ENCODE measurements around the gene PKM. TPM values are rescaled to one million over a fixed set of nuclear protein-coding genes. Genes with fewer than 3 reads are reported as not detected.

Gene PKM
- total RNA-seq, 4 donors from 2014 or later, result 259 to 431 (median 291) TPM

DNA sequence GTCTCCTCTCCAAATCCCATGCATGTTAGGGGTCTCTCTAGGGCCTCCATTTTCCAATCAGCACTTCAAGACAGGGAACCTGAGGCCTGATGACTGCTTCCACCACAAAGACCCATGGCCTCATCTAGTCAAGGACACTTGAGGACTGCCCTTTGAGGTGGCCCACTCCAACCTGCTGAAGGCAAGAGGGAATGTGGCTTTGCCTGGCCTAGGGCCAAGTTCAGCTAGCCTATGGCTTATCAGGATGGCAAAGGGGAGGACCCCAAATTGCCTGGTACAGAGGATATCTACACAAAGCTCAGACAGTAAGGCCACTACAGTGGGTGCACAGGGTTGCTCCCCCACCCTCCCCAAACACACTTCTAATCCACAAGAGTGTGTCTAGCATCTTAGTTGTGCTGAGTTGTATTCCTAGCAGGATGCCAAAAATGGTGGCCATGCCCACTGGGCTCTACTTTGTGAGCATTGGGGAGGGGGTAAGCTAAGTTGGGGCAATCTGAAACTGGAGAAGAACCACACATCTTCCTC lies 23.4 kb downstream of the PKM start:
- Histone ChIP-seq H3K27ac (no peak overlapping the region), H3K27me3 (no peaks in the 10 kb centered on the region), H3K4me1 (peaks cover 0 to 7% (median 0%) of the 10 kb centered on the region in 4 donors), H3K36me3 (peaks cover 0 to 87% (median 45%) of the 10 kb centered on the region in 4 donors), H3K9me3 (no peaks in the 10 kb centered on the region), H3K4me3 (no peak overlapping the region)
- in situ Hi-C loops (cut with MboI; ENCODE audit: low pct_ligation_motif_present in 1 of 4, low pct_unique_long_range_greater_than_20kb in 1 of 4, low sequenced_read_pairs in 3 of 4), result loop anchor here in 1 of 4 donors (10.0 kb wide), 1 partner anchor 67 kb away; the partner anchor contains the start of gene PARP6
- DNase-seq, result no peak
- intact Hi-C loops (cut with DNase I; ENCODE audit: low total_unique reads), result no loop called here
- TF ChIP-seq EP300 (IDR thresholded peaks at IDR 0.05; ENCODE audit: low read depth) (no peak), POLR2AphosphoS5 (IDR thresholded peaks at IDR 0.05) (no peak), POLR2A (IDR thresholded peaks at IDR 0.05) (no peak)
- TF ChIP-seq, protein P1, sequence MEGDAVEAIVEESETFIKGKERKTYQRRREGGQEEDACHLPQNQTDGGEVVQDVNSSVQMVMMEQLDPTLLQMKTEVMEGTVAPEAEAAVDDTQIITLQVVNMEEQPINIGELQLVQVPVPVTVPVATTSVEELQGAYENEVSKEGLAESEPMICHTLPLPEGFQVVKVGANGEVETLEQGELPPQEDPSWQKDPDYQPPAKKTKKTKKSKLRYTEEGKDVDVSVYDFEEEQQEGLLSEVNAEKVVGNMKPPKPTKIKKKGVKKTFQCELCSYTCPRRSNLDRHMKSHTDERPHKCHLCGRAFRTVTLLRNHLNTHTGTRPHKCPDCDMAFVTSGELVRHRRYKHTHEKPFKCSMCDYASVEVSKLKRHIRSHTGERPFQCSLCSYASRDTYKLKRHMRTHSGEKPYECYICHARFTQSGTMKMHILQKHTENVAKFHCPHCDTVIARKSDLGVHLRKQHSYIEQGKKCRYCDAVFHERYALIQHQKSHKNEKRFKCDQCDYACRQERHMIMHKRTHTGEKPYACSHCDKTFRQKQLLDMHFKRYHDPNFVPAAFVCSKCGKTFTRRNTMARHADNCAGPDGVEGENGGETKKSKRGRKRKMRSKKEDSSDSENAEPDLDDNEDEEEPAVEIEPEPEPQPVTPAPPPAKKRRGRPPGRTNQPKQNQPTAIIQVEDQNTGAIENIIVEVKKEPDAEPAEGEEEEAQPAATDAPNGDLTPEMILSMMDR (IDR thresholded peaks at IDR 0.05), result no peak

DNA sequence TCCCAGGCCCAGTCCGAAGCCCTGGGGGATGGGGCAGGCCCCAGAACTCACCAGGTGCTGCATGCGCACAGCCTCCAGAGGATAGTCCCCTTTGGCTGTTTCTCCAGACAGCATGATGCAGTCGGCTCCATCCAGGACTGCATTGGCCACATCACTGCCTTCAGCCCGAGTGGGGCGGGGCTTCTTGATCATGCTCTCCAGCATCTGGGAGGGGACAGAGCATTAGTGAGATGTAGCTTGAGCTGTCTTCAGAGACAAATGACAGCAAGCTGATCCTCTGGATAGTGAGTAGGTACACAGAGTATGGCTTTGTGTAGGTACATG lies 24.4 kb downstream of the PKM start:
- peaks cover 0 to 86% (median 44%) of the 10 kb centered on the region in 4 donors for H3K36me3 ChIP-seq
- TF ChIP-seq, protein P1 (IDR thresholded peaks at IDR 0.05), result no peak
- TF ChIP-seq POLR2A (IDR thresholded peaks at IDR 0.05), result no peak
- no peak for TF ChIP-seq POLR2AphosphoS5 (IDR thresholded peaks at IDR 0.05)
- no peak for TF ChIP-seq EP300 (IDR thresholded peaks at IDR 0.05; ENCODE audit: low read depth)
- intact Hi-C loops (cut with DNase I; ENCODE audit: low total_unique reads) (no loop called here), in situ Hi-C loops (cut with MboI; ENCODE audit: low pct_ligation_motif_present in 1 of 4, low pct_unique_long_range_greater_than_20kb in 1 of 4, low sequenced_read_pairs in 3 of 4) (loop anchor here in 1 of 4 donors (10.0 kb wide), 1 partner anchor 68 kb away; the partner anchor contains the start of gene PARP6)
- no peak overlapping the region for H3K4me3 ChIP-seq
- WGBS, 2 donors (ENCODE audit: low coverage in 1 of 2), result 85 to 92% methylated on average over 4 to 5 of the region's 5 CpGs
- no peaks in the 10 kb centered on the region for H3K27me3 ChIP-seq
- H3K4me1 ChIP-seq, result peaks cover 0 to 7% (median 0%) of the 10 kb centered on the region in 4 donors
- DNase-seq, result no peak
- no peaks in the 10 kb centered on the region for H3K9me3 ChIP-seq
- H3K27ac ChIP-seq, result no peak overlapping the region

DNA sequence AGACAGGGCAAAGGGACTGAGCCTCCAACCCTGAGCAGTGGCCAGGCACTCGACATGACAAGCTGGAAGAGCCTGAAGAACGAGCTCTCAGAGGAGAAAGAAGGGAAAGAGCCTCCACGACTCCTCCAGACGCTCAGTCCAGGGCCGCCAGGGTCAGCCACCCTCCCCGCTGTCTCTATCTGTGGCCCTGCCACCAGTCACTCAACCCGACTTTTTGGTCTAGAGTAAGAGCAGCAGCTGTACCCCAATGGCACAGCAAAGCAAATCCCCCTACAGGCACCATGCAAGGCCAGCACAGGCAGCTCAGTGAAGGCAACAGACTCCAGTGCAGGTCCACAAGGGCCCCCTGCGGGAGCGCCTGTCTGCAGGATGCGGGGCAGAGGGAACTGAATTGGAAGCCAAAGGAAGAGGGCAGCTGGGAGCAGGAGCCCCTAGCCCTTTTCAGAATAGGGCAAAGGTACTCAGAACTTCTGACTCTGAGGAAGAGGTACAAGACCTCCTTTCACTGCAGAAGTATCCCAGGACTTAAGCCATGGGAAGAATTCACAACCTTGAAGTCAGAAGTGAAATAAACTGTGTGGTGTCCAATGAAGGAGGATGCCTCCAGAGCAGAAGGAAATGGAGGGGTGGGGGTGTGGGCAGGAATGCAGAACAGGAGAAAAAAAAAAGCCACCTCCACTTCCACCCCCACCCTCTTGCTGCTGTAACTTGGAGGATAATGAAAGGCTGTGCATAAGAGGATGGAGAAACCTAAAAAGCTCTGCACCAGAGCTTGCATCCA lies 24.9 kb downstream of the PKM start:
- H3K4me3 ChIP-seq, result no peak overlapping the region
- no peak overlapping the region for H3K27ac ChIP-seq
- H3K36me3 ChIP-seq, result peaks cover 0 to 86% (median 44%) of the 10 kb centered on the region in 4 donors
- no peak for TF ChIP-seq POLR2A (IDR thresholded peaks at IDR 0.05)
- TF ChIP-seq, protein P1 (IDR thresholded peaks at IDR 0.05), result no peak
- TF ChIP-seq EP300 (IDR thresholded peaks at IDR 0.05; ENCODE audit: low read depth), result no peak
- TF ChIP-seq POLR2AphosphoS5 (IDR thresholded peaks at IDR 0.05), result no peak
- peaks cover 0 to 7% (median 0%) of the 10 kb centered on the region in 4 donors for H3K4me1 ChIP-seq
- intact Hi-C loops (cut with DNase I; ENCODE audit: low total_unique reads) (no loop called here), in situ Hi-C loops (cut with MboI; ENCODE audit: low pct_ligation_motif_present in 1 of 4, low pct_unique_long_range_greater_than_20kb in 1 of 4, low sequenced_read_pairs in 3 of 4) (loop anchor here in 1 of 4 donors (10.0 kb wide), 1 partner anchor 69 kb away; the partner anchor contains the start of gene PARP6)
- H3K27me3 ChIP-seq, result no peaks in the 10 kb centered on the region
- DNase-seq, result no peak
- H3K9me3 ChIP-seq, result no peaks in the 10 kb centered on the region
- 67 to 96% methylated on average over 1 to 10 of the region's 10 CpGs for WGBS, 2 donors (ENCODE audit: low coverage in 1 of 2)

DNA sequence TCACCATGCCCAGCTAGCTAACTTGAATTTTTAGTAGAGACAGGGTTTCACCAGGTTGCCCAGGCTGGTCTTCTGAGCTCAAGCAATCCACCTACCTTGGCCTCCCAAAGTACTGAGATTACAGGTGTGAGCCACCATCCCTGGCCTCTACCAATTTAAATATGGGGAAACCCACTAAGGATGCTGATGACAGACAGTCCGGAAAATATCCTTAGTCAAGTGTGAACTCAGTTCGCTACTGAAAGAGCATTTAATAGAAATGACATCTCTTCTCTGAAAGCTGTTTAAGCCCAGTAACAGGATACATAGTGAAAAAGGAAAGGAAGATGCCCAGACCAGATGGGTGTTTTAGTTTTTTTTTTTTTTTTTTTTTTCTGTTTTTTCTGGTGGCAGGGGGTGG lies 25.7 kb downstream of the PKM start:
- DNase-seq, result no peak
- in situ Hi-C loops (cut with MboI; ENCODE audit: low pct_ligation_motif_present in 1 of 4, low pct_unique_long_range_greater_than_20kb in 1 of 4, low sequenced_read_pairs in 3 of 4) (loop anchor here in 1 of 4 donors (10.0 kb wide), 1 partner anchor 70 kb away; the partner anchor contains the start of gene PARP6), intact Hi-C loops (cut with DNase I; ENCODE audit: low total_unique reads) (no loop called here)
- Histone ChIP-seq H3K4me1 (peaks cover 0 to 7% (median 0%) of the 10 kb centered on the region in 4 donors), H3K27me3 (no peaks in the 10 kb centered on the region), H3K27ac (no peak overlapping the region), H3K9me3 (no peaks in the 10 kb centered on the region), H3K36me3 (peaks cover 0 to 84% (median 40%) of the 10 kb centered on the region in 4 donors), H3K4me3 (no peak overlapping the region)
- TF ChIP-seq POLR2A (IDR thresholded peaks at IDR 0.05) (no peak), EP300 (IDR thresholded peaks at IDR 0.05; ENCODE audit: low read depth) (no peak)
- whole genome bisulfite sequencing, 2 donors (ENCODE audit: low coverage in 1 of 2), result 80% methylated on average over 2 of the region's 2 CpGs; no CpG with 5 or more reads in 1 of the 2 donors

Data from transverse colon (tissue), 4 donors.